ENCODE results near the gene FMN2.

Gene FMN2

GRCh38 chr1:240457203-240457602, 365.5 kb downstream of the FMN2 start:
- no peak for DNase-seq

GRCh38 chr1:240462277-240462676, 370.6 kb downstream of the FMN2 start:
- DNase-seq = no peak

- no peak for DNase-seq
These were observed 371.2 kb downstream of the FMN2 start for GRCh38 chr1:240462766-240463395.

- DNase-seq = no peak
These were observed 372.4 kb downstream of the FMN2 start for GRCh38 chr1:240464099-240464498.

GRCh38 chr1:240465531-240465940, 373.9 kb downstream of the FMN2 start:
- DNase-seq = no peak

- DNase-seq = no peak
These were observed 374.8 kb downstream of the FMN2 start for GRCh38 chr1:240466509-240466908.

GRCh38 chr1:240467895-240468294, 376.2 kb downstream of the FMN2 start:
- no peak for DNase-seq

- no peak for DNase-seq
These were observed 377.0 kb downstream of the FMN2 start for GRCh38 chr1:240468656-240469055.

- DNase-seq = no peak
These were observed 382.5 kb downstream of the FMN2 start for GRCh38 chr1:240474133-240474614.

GRCh38 chr1:240475832-240476231, 384.1 kb downstream of the FMN2 start:
- DNase-seq = no peak

GRCh38 chr1:240478536-240478935, 386.9 kb downstream of the FMN2 start:
- DNase-seq = no peak

GRCh38 chr1:240484804-240485443, 393.2 kb downstream of the FMN2 start:
- no peak for DNase-seq

GRCh38 chr1:240486611-240487010, 394.9 kb downstream of the FMN2 start:
- no peak for DNase-seq

GRCh38 chr1:240487493-240487892, 395.8 kb downstream of the FMN2 start:
- DNase-seq = no peak

GRCh38 chr1:240491156-240491555, 399.5 kb downstream of the FMN2 start:
- no peak for DNase-seq

- no peak for DNase-seq
These were observed 400.1 kb downstream of the FMN2 start for GRCh38 chr1:240491796-240492195.

- DNase-seq = no peak
These were observed 401.3 kb downstream of the FMN2 start for GRCh38 chr1:240492832-240493440.

- no peak for DNase-seq
These were observed 403.9 kb downstream of the FMN2 start for GRCh38 chr1:240495601-240496000.

- no peak for DNase-seq
These were observed 404.7 kb downstream of the FMN2 start for GRCh38 chr1:240496356-240496755.

- no peak for DNase-seq
These were observed 405.3 kb downstream of the FMN2 start for GRCh38 chr1:240496941-240497340.

GRCh38 chr1:240497908-240498307, 406.2 kb downstream of the FMN2 start:
- no peak for DNase-seq

- DNase-seq = no peak
These were observed 406.7 kb downstream of the FMN2 start for GRCh38 chr1:240498335-240498734.

GRCh38 chr1:240499012-240499411, 407.3 kb downstream of the FMN2 start:
- no peak for DNase-seq

- no peak for DNase-seq
These were observed 409.0 kb downstream of the FMN2 start for GRCh38 chr1:240500647-240501046.

All from NCI-H446 (cell line).